HepG2 (cell line): ENCODE results near the gene GFRA1. TPM values are rescaled to one million over a fixed set of nuclear protein-coding genes. Genes with fewer than 3 reads are reported as not detected.

Experiments used
- ATAC-seq: fragments of 200-7000 bp; cut with Tn5 transposase; 3 replicates; pipeline ENCODE4 v1.9.1; 2020; ENCODE audit warnings: mild to moderate bottlenecking, moderate library complexity
- BruUV-seq: library from RNA; stranded (reverse); fragments of 400-500 nt; replicated peaks from 2 replicates; lab custom pipeline; 2021; lab: Mats Ljungman, UMichigan
- CTCF ChIA-PET: fragments of 300-600 bp; formaldehyde crosslinking; extraction: SDS; loops from one replicate; lab custom pipeline; 2021; ENCODE audit warnings: low total read pairs, inconsistent platforms, low intra/inter-chr PET ratio; lab: Yijun Ruan, JAX
- POLR2A ChIA-PET: fragments of 350-600 bp; sonication (Branson Sonifier 250); formaldehyde crosslinking; loops from one replicate; lab custom pipeline; 2020; ENCODE audit warnings: antibody characterized with exemption, inconsistent platforms; lab: Yijun Ruan, JAX
- DNase-seq: peaks from one replicate; pipeline ENCODE4 v3.0.0-alpha.2; 2015; ENCODE audit warnings: low spot score
- FAIRE-seq: peaks from 3 replicates; lab custom pipeline; 2011; peaks lifted over from hg19 to GRCh38; lab: Jason Lieb, UNC
- H2AFZ ChIP-seq: one replicate; pipeline ENCODE4 v1.6.1; 2011; ENCODE audit warnings: low read length, inconsistent platforms
- H3K27ac ChIP-seq: fragments of 300-600 bp; 3 replicates; pipeline ENCODE4 v1.8.0; 2011; ENCODE audit warnings: mixed run types, mild to moderate bottlenecking, mixed read lengths, low read length, inconsistent platforms; ENCODE audit not compliant: insufficient read depth; ENCODE audit errors: extremely low read length
- H3K27me3 ChIP-seq, 2 experiments: fragments of 200-600 bp in 1 of 2; 2 replicates in 1 of 2; 3 replicates in 1 of 2; pipeline versions ENCODE4 v1.6.0 to v1.8.0; 2011; ENCODE audit warnings: low read length in 2 of 2, mild to moderate bottlenecking in 2 of 2, moderate library complexity in 2 of 2, inconsistent platforms in 1 of 2; ENCODE audit not compliant: insufficient read depth in 2 of 2, control insufficient read depth in 1 of 2
- H3K36me3 ChIP-seq, 2 experiments: fragments of 200-600 bp in 1 of 2; replicated peaks in 1 of 2; 2 replicates in 1 of 2; 3 replicates in 1 of 2; pipeline versions ENCODE4 v1.5.1 to v1.8.0; 2011; ENCODE audit warnings: low read length in 2 of 2, inconsistent platforms in 1 of 2; ENCODE audit not compliant: insufficient read depth in 2 of 2, control insufficient read depth in 1 of 2
- H3K4me1 ChIP-seq: 2 replicates; pipeline ENCODE4 v1.5.1; 2012; ENCODE audit warnings: low read length, inconsistent platforms; ENCODE audit not compliant: insufficient read depth
- H3K4me2 ChIP-seq: 2 replicates; pipeline ENCODE4 v1.6.0; 2011; ENCODE audit warnings: low read depth, low read length, inconsistent platforms
- H3K4me3 ChIP-seq, 3 experiments: fragments of 200-600 bp in 1 of 3; sonication (generic), shearing (Covaris generic) in 1 of 3; replicated peaks in 1 of 3; 2 replicates each; pipeline ENCODE4 v1.5.1; 2011 to 2016; ENCODE audit warnings: low read length in 3 of 3, inconsistent platforms in 2 of 3, low read depth in 2 of 3, mild to moderate bottlenecking in 2 of 3, control low read depth in 1 of 3, mixed read lengths in 1 of 3; ENCODE audit not compliant: insufficient read depth in 1 of 3
- H3K79me2 ChIP-seq: one replicate; pipeline ENCODE4 v1.6.1; 2011; ENCODE audit warnings: low read length, inconsistent platforms; ENCODE audit not compliant: insufficient read depth
- H3K9ac ChIP-seq: 2 replicates; pipeline ENCODE4 v1.6.0; 2011; ENCODE audit warnings: mild to moderate bottlenecking, low read depth, low read length, inconsistent platforms; ENCODE audit not compliant: insufficient read depth
- H3K9me3 ChIP-seq: 2 replicates; pipeline ENCODE4 v1.5.1; 2012; ENCODE audit warnings: mild to moderate bottlenecking, low read length
- H4K20me1 ChIP-seq: 2 replicates; pipeline ENCODE4 v1.6.0; 2011; ENCODE audit warnings: inconsistent platforms, mild to moderate bottlenecking, low read length, moderate library complexity; ENCODE audit not compliant: insufficient read depth
- AGO1 ChIP-seq: fragments of 200-400 bp; formaldehyde crosslinking; IDR thresholded peaks from 2 replicates; pipeline ENCODE4 v1.6.1; 2017; ENCODE audit warnings: mild to moderate bottlenecking, low read depth, low read length, moderate library complexity; ENCODE audit not compliant: poor library complexity, severe bottlenecking
- CEBPB ChIP-seq: IDR thresholded peaks from 2 replicates; pipeline ENCODE4 v1.6.1; 2011; ENCODE audit warnings: low read depth, low read length, improper control_type of control experiment, borderline replicate concordance
- CEBPG ChIP-seq: IDR thresholded peaks from 2 replicates; pipeline ENCODE4 v1.6.1; 2016
- EP300 ChIP-seq, 3 experiments: sonication (generic) in 1 of 3; formaldehyde crosslinking in 1 of 3; IDR thresholded peaks; 2 replicates each; pipeline versions ENCODE4 v1.5.1 to v1.6.1; 2011 to 2020; ENCODE audit warnings: low read depth in 2 of 3, low read length in 2 of 3, borderline replicate concordance in 1 of 3, improper control_type of control experiment in 1 of 3, mild to moderate bottlenecking in 1 of 3, missing genetic modification reagents in 1 of 3, moderate library complexity in 1 of 3
- GATA4 ChIP-seq: sonication (generic); IDR thresholded peaks from 2 replicates; pipeline ENCODE4 v1.6.1; 2016; ENCODE audit warnings: antibody characterized with exemption, low read depth, borderline replicate concordance
- ZNF550 ChIP-seq: sonication (generic); formaldehyde crosslinking; IDR thresholded peaks from 2 replicates; pipeline ENCODE4 v1.4.0; 2020; ENCODE audit warnings: mild to moderate bottlenecking, missing genetic modification reagents, borderline replicate concordance
- ZNF746 ChIP-seq: sonication (generic); formaldehyde crosslinking; IDR thresholded peaks from 2 replicates; pipeline ENCODE4 v1.8.0; 2022; ENCODE audit warnings: mild to moderate bottlenecking, missing genetic modification reagents
- ZSCAN31 ChIP-seq: sonication (generic); formaldehyde crosslinking; IDR thresholded peaks from 2 replicates; pipeline ENCODE4 v1.5.0; 2020; ENCODE audit warnings: low read depth, mild to moderate bottlenecking, missing genetic modification reagents
- WGBS: methylation state at CpG from one replicate; pipeline ENCODE4 v1.1.6; 2017; ENCODE audit warnings: low lambda C conversion rate; 5-methylcytosine and 5-hydroxymethylcytosine counted together
- in situ Hi-C: cut with HindIII; loops from 2 replicates; pipeline ENCODE4 v1.10.0; 2017; ENCODE audit warnings: low pct_unique_long_range_greater_than_20kb; ENCODE audit not compliant: extremely low pct_ligation_motif_present
- intact Hi-C: fragments of 100-400 bp; cut with micrococcal nuclease; formaldehyde crosslinking; loops from one replicate; pipeline ENCODE4 v1.10.0; 2022; ENCODE audit not compliant: unreplicated experiment
- polyA plus RNA-seq, 8 experiments: library from polyadenylated mRNA; depleted of rRNA in 3 of 8; stranded (reverse) in 7 of 8; unstranded in 1 of 8; fragments of >200 nt; fragmentation: Illumina TruSeq in 4 of 8; extraction: Trizol in 4 of 8; gene quantifications; 2 replicates each; pipeline versions ENCODE4 v1.2.1 to v1.2.3, GENCODE V29; 2011 to 2016; ENCODE audit warnings: low read depth in 4 of 8, missing spikeins in 1 of 8, mixed read lengths in 1 of 8; ENCODE audit not compliant: insufficient read depth in 1 of 8
- total RNA-seq, 5 experiments: library from RNA; depleted of rRNA; stranded (reverse); fragments of >200 nt; fragmentation: Illumina TruSeq; extraction: Trizol; gene quantifications; 2 replicates each; pipeline ENCODE4 v1.2.3, GENCODE V29; 2016; ENCODE audit warnings: low read depth in 1 of 5
- TF ChIP-seq, protein P1 (sequence below): IDR thresholded peaks from 2 replicates; pipeline ENCODE4 v1.6.1; 2016; ENCODE audit warnings: missing compliant biosample characterization, missing genetic modification reagents, borderline replicate concordance
- TF ChIP-seq, protein P2 (sequence below): sonication (generic); formaldehyde crosslinking; IDR thresholded peaks from 2 replicates; pipeline ENCODE4 v1.5.1; 2020; ENCODE audit warnings: missing genetic modification reagents, mild to moderate bottlenecking, borderline replicate concordance
- TF ChIP-seq, protein P3 (sequence below): sonication (generic); formaldehyde crosslinking; IDR thresholded peaks from 2 replicates; pipeline ENCODE4 v1.4.0; 2020; ENCODE audit warnings: missing genetic modification reagents, mild to moderate bottlenecking, borderline replicate concordance

The GFRA1 gene
- total and polyA plus RNA-seq, 2 of the 13 experiments (the other 11 are each of a cell fraction or from before 2014, with no cell fraction given) = not detected

DNA sequence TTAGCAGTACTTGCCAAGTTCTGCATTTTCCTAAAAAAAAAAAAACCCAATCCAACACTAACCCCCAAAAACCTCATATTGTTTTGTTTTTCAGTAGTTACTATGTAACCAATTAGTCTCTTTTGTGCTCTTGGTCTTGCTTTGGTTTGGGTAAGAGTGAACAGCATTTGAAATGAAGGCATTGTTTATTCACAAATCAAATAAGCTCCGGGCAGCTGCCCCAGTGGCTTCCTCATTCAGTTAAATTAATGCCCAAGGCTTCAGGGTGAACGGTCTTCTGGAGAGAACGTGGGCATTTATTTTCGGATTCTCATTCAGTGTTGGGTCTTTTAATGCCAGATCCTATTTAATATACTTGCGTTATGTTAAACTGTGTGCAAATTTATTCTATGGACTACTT lies 108.7 kb downstream of the GFRA1 start:
- Histone ChIP-seq H3K9ac (no peak overlapping the region), H3K27ac (no peak overlapping the region), H3K27me3 (no peaks in the 10 kb centered on the region; a peak in 1 of 5 replicates), H3K79me2 (no peaks in the 10 kb centered on the region), H3K9me3 (peaks cover 7% of the 10 kb centered on the region; the same call in 1 of the 2 replicates), H3K36me3 (no peaks in the 10 kb centered on the region), H2AFZ (no peak overlapping the region), H3K4me3 (no peak overlapping the region)
- ATAC-seq (no peak), DNase-seq (no peak)
- POLR2A ChIA-PET = no interaction called here
- no TSS peak for BruUV-seq
- in situ Hi-C loops = no loop called here
- TF ChIP-seq, protein P1, sequence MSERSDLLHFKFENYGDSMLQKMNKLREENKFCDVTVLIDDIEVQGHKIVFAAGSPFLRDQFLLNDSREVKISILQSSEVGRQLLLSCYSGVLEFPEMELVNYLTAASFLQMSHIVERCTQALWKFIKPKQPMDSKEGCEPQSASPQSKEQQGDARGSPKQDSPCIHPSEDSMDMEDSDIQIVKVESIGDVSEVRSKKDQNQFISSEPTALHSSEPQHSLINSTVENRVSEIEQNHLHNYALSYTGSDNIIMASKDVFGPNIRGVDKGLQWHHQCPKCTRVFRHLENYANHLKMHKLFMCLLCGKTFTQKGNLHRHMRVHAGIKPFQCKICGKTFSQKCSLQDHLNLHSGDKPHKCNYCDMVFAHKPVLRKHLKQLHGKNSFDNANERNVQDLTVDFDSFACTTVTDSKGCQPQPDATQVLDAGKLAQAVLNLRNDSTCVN = no peak
- TF ChIP-seq, protein P2, sequence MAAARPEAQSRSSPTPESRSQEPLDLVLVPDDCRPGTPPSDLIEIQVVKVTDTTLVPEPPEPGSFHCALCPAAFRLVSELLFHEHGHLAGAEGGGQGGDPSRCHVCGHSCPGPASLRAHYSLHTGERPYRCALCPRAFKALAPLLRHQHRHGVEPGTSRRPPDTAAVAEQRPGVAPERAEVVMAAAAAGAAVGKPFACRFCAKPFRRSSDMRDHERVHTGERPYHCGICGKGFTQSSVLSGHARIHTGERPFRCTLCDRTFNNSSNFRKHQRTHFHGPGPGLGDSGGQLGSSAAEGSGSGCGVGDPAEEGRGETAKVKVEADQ (CRISPR knock-in tag) = no peak
- TF ChIP-seq, all 625 proteins: peak for 0
- Histone ChIP-seq H3K4me1 (no peaks in the 10 kb centered on the region), H4K20me1 (no peaks in the 10 kb centered on the region), H3K4me2 (no peak overlapping the region)
- no peak for FAIRE-seq
- CTCF ChIA-PET = no interaction called here
- WGBS = 16% methylated on average over 5 of the region's 5 CpGs
- intact Hi-C loops = no loop called here

DNA sequence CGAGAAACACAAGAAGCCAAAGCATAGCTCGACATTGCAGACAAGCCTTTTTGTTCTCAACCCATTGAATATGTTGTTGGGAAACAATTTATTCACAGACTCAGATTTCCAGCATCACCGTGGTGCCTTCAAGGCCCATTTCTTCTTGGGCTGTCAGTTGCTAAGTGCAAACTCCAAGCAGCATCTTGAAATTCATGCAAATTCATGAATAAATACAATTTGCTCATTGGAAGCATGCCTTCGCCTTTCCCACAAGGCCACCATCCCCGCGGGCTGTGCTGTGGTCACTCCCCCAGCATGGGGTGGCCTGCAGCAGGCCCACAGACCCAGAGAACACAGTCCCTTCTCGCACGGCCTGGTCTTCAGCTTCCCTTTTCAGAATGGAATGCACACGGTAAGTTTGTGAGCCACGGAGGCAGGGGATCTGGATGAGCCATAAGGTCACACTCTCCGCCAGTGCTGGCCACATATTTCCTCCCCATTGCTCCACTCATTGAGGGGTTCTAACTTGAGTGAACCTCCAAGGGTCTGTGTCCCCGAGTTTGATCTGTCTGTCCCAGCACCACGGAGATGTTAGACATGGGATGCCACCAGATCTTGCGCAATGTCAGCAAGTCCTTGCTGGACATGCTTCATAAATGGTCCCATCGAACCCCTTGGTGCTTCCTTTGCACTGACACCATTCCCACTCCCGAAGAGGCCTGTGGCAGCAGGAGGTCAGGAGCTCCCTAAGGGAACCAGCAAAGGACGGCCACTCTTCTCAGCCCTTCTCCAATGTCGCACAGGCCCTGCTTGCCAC lies 109.5 kb downstream of the GFRA1 start:
- no peak for ATAC-seq

More for the DNA sequence above, 109.5 kb downstream of the GFRA1 start:
- ChIA-PET CTCF (no interaction called here), POLR2A (no interaction called here)
- in situ Hi-C loops (no loop called here), intact Hi-C loops (no loop called here)
- FAIRE-seq = no peak
- no peak overlapping the region for H3K9ac ChIP-seq
- H3K27ac ChIP-seq = no peak overlapping the region
- no TSS peak for BruUV-seq
- no peak overlapping the region for H2AFZ ChIP-seq
- no peaks in the 10 kb centered on the region for H3K4me1 ChIP-seq
- H4K20me1 ChIP-seq = no peaks in the 10 kb centered on the region
- no peaks in the 10 kb centered on the region for H3K27me3 ChIP-seq
- no peak overlapping the region for H3K4me2 ChIP-seq
- no peaks in the 10 kb centered on the region for H3K79me2 ChIP-seq
- peaks cover 7% of the 10 kb centered on the region; the same call in 1 of the 2 replicates for H3K9me3 ChIP-seq
- no peak for DNase-seq
- WGBS = 21% methylated on average over 14 of the region's 18 CpGs
- no peak overlapping the region for H3K4me3 ChIP-seq
- H3K36me3 ChIP-seq = no peaks in the 10 kb centered on the region
- TF ChIP-seq ZSCAN31 = no peak
- peak; percentile 89 for TF ChIP-seq CEBPB
- TF ChIP-seq, protein P3, sequence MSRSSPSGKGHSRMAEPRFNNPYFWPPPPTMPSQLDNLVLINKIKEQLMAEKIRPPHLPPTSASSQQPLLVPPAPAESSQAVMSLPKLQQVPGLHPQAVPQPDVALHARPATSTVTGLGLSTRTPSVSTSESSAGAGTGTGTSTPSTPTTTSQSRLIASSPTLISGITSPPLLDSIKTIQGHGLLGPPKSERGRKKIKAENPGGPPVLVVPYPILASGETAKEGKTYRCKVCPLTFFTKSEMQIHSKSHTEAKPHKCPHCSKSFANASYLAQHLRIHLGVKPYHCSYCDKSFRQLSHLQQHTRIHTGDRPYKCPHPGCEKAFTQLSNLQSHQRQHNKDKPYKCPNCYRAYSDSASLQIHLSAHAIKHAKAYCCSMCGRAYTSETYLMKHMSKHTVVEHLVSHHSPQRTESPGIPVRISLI (CRISPR knock-in tag) = no peak
- 0 out of 2 replicates have a peak, but pooled peaks have one; percentile 13 for TF ChIP-seq CEBPG (CRISPR knock-in tag)
- no peak for TF ChIP-seq ZNF746 (CRISPR knock-in tag)
- no peak for TF ChIP-seq EP300 (IDR thresholded peaks at IDR 0.05; ENCODE audit: low read depth in 2 of 2, low read length in 2 of 2)
- TF ChIP-seq EP300 (CRISPR knock-in tag; IDR thresholded peaks at IDR 0.05; ENCODE audit: borderline replicate concordance) = no peak
- no peak for TF ChIP-seq AGO1
- no peak for TF ChIP-seq ZNF550 (CRISPR knock-in tag)
- TF ChIP-seq GATA4 = no peak
- TF ChIP-seq, all 625 proteins: peak for 2
